Measurements from ENCODE around the gene PLA2G6. TPM values are rescaled to one million over a fixed set of nuclear protein-coding genes. Genes with fewer than 3 reads are reported as not detected.

The PLA2G6 gene
- total RNA-seq, 1 donor from 2014 or later = 36.0 TPM

DNA sequence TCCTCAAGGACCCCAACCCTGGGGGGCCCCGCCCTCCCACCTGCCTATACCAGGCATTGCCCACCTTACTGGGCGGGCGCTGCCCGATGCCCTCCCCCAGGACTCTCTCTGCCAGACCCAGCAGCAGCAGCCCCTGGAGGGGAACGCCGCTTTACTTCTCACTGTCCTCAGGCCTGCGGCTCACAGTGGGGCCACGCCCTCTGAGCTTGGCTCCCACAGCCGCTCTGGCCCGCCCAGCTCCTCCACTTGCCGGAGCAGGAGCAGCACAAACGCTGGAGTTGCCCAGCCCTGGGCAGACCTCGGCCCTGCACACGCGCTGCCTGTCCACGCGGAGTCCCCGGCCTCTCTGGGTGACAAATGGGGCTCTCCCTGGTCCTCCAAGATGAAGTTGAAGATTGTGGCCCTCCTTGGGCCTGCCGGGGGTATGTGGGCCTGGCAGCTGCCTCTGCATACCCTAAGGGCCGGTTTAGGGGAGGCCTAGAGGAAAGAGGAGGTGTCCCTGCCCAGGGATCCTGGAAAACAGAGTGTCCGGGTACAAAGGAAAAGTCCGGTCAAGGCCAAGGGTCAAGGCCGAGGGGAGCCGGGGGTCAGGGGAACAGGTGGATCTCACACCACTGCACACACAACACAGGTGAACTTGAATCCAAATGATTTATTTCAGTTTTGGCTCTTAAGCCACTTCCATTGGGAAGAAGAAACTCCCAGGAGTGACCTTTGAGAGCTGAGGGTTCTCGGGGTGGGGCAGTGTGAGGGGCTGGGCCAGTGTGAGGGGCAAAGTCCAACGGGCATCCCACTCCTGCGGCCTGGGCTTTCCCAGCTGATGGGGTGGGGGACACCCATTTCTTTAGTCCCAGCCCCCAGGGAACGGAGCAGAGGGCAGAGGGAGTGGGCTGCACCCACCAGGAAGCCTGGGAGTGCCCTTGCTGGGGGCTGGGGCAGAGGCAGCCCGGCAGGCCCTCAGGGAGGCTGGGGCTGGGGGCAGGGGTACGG lies 70.5 kb downstream of the PLA2G6 start:
- H3K36me3 Mint-ChIP-seq (ENCODE audit: low read depth) = peaks cover 3% of the 10 kb centered on the region
- H3K9me3 Mint-ChIP-seq = no peaks in the 10 kb centered on the region
- H3K4me1 Mint-ChIP-seq (ENCODE audit: low read depth) = no peaks in the 10 kb centered on the region
- no peaks in the 10 kb centered on the region for H3K27me3 Mint-ChIP-seq (ENCODE audit: low read depth)
- H3K4me3 Mint-ChIP-seq (ENCODE audit: low read depth) = no peak overlapping the region
- H3K27ac Mint-ChIP-seq = no peak overlapping the region
- intact Hi-C loops (cut with micrococcal nuclease) = no loop called here
- no peak for DNase-seq (ENCODE audit: low spot score)

DNA sequence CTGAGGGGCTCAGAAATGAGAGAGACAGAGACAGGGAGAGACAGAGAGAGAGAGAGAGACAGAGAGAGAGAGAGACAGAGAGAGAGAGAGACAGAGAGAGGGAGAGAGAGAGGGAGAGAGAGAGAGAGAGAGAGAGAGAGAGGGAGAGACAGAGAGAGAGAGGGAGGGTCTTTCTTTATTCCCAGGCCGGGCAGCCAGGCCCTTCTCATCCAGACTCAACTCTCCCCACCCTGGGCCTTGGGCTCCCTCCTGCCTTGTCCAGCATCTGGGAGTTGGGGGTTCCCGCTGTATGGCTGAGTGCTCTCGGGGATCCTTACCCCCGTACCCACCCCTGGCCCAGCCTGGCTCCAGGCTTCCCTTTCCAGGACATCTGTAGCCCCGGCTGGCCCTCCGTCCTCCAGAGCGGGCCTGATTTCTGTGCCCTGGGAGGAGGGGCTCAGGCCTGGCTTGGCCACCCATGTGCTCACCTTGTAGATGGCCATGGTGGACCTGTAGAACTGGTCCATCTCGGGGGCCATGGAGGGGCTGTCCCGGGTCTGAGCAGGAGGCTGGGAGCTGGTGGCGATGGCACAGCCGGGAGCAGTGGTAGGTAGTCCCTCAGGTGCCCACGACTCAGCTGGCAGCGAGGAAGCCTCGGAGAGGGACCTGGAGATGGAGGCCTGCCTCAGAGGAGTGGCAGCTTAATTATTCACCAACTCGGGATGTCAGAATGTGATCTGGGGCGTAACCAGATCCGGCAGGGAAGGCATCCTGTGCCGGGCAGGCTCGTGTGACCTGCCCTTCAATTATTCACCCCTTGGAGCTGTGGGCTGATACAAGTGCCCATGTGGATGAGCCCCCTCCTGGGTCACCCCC lies 71.4 kb downstream of the PLA2G6 start, which contains the start of gene BAIAP2L2:
Gene BAIAP2L2 (minus strand): TSS at position 677 of the 855 bp plus-strand sequence. CDS start 159 bp downstream, at position 518.
- Mint-ChIP-seq H3K4me3 (ENCODE audit: low read depth) (no peak within 1 kb of the TSS), H3K27ac (no peak within 1 kb of the TSS), H3K9me3 (no peaks in the 10 kb centered on the region), H3K4me1 (ENCODE audit: low read depth) (no peaks in the 10 kb centered on the region), H3K36me3 (ENCODE audit: low read depth) (peaks cover 3% of the 10 kb centered on the region), H3K27me3 (ENCODE audit: low read depth) (no peaks in the 10 kb centered on the region)
- intact Hi-C loops (cut with micrococcal nuclease) = no loop called here
- DNase-seq (ENCODE audit: low spot score) = no peak

DNA sequence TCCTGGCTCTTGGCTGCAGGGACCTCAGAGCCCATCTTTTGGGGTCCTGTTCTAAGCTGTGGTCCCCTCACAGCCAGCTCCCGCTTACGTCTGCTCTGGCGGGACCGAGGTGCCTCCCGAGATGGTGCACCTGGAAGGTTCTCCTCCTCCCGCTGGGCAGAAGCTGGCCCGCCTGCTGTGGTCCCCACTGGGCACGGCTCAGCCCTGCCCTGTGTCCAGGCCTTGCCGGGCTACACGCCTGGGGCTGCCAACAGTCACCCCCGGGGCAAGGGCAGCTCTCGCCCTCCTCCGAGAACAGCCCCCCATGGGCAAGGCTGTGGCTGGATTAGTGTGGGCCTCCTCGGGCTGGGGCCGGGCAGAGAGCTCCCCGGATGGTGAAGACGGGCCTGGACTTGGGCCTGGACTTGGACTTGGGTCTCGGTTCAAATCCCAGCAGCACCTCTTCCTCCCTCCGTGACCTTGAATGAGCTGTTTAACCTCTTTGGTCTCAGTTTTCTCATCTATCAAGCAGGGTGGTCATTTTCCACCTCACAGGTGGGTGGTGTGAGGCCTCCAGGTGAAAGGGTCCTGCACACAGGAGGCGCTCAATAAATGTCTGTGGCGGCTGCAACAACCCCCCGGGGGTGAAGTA lies 72.1 kb downstream of the PLA2G6 start:
- intact Hi-C loops (cut with micrococcal nuclease) = loop anchor here (10.0 kb wide), 1 partner anchor 245 kb away; no protein-coding TSS in a partner anchor
- no peaks in the 10 kb centered on the region for H3K27me3 Mint-ChIP-seq (ENCODE audit: low read depth)
- peaks cover 4% of the 10 kb centered on the region for H3K4me1 Mint-ChIP-seq (ENCODE audit: low read depth)
- no peak for DNase-seq (ENCODE audit: low spot score)
- H3K9me3 Mint-ChIP-seq = no peaks in the 10 kb centered on the region
- no peak overlapping the region for H3K27ac Mint-ChIP-seq
- H3K4me3 Mint-ChIP-seq (ENCODE audit: low read depth) = no peak overlapping the region
- H3K36me3 Mint-ChIP-seq (ENCODE audit: low read depth) = peaks cover 2% of the 10 kb centered on the region

DNA sequence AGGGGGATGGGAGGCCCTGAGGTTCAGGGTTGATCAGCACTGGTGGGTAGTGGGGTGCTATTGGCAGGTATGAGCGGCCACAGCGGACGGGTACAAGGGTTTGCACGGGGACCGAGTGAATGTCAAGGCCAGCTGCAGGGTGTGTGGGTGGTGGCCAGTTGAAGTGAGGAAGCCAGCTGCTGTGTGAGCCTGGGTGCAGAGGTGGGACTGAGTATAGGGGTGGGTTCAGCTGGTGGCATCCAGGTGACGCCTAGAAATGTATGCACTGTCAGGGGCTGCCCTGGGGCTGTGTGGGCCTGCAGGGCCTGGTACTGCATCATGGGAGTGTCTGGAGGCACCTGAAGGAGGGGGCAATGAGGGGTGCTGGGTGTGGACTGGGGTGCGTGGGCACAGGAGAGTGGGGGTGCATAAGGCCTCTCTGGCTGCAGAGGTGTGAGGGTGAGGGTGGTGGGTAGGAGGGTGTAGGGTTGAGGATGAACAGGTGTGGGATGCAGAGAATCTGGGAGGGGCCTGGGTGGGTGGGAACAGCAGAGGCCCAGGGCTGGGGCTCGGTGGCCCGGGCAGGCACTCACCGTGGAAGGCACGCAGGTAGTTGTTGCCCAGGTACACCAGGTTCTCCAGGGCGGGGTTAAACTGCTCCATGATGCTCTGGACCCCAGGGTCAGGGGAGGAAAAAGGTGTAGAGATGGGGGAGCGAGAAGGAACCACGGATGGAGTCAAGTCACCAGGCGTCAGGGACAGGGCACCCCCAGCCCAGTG lies 72.9 kb downstream of the PLA2G6 start:
- intact Hi-C loops (cut with micrococcal nuclease) = loop anchor here (10.0 kb wide), 1 partner anchor 246 kb away; no protein-coding TSS in a partner anchor
- H3K4me3 Mint-ChIP-seq (ENCODE audit: low read depth) = no peak overlapping the region
- H3K27ac Mint-ChIP-seq = no peak overlapping the region

DNA sequence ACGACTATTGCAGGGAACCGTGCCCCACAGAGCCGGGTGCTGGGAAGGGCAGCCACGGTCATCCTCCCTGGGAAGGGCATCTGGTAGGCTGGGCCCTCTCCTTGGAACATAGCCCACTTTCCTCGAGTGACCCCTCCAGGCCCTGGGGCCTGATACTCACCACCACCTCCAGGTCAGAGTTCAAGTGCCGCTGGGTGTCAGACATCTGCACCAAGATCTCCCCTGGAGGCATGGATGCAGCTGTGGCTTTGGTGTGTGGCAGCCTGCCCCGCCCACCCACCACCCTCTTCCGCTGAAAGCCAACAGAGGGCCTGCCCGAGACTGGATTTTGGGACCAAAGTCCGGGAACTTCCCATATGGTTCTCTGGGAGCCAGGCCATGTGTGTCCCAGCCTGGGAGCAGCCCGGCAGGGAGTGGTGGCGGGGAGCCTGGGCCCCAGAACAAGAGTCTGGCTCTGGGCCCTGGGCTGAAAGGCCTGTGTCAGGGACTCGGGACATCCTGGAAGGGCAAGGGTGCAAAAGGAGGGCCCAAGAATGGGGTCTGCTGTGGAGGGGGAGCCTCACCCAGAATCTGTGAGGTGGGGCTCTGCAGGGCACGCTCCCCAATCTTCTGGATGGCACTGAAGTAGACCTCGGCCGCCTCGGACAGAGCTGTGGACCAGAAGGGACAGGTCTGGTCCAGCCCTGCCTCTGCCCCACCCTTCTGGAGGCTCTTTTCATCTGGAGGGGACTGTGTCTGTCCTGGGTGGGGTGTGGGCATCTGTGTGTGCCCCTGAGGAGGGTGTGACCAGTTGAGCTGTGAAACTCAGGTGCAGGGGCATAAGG lies 73.7 kb downstream of the PLA2G6 start:
- intact Hi-C loops (cut with micrococcal nuclease) = loop anchor here (10.0 kb wide), 1 partner anchor 247 kb away; no protein-coding TSS in a partner anchor
- peaks cover 7% of the 10 kb centered on the region for H3K4me1 Mint-ChIP-seq (ENCODE audit: low read depth)
- H3K4me3 Mint-ChIP-seq (ENCODE audit: low read depth) = no peak overlapping the region
- no peaks in the 10 kb centered on the region for H3K9me3 Mint-ChIP-seq
- no peaks in the 10 kb centered on the region for H3K36me3 Mint-ChIP-seq (ENCODE audit: low read depth)
- H3K27ac Mint-ChIP-seq = no peak overlapping the region
- DNase-seq (ENCODE audit: low spot score) = no peak
- H3K27me3 Mint-ChIP-seq (ENCODE audit: low read depth) = peaks cover 3% of the 10 kb centered on the region

More for the DNA sequence above, 72.9 kb downstream of the PLA2G6 start:
- no peak for DNase-seq (ENCODE audit: low spot score)
- Mint-ChIP-seq H3K9me3 (no peaks in the 10 kb centered on the region), H3K4me1 (ENCODE audit: low read depth) (peaks cover 7% of the 10 kb centered on the region), H3K36me3 (ENCODE audit: low read depth) (no peaks in the 10 kb centered on the region), H3K27me3 (ENCODE audit: low read depth) (no peaks in the 10 kb centered on the region)

DNA sequence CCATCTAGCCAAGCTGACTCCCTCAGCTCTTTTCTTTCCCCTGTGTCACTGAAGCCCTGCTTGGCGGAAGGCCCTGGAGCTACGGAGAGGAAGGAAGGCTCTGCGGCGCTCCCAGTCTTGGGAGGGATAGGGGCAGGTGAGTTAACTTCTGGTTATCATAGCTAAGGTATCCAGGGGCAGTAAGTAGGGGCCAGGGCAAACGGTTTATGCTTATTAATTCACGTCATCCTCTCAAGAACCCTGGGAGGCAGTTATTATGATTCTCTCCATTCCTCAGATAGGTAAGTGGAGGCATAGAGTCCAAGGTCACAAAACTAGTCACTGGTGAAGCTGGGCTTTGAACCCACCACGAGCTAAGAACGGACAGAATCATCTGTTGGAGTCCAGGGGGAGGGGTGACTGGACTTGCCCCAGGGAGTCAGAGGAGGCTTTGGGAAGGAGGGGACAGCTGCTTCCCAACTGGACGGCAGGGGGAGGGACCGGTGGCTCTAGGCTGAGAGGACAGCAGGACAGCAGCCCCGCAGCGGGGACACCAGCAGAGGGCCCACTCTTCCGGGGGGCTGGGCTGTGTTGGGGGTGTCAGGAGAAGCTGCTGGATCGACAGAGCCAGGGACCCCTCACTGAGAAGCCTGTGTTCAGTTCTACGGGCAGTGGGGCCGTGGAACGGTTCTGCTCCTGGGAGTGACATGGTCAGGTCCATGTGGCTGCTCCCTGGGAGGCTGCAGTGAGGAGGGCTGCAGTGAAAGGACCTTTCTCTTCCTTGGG lies 74.6 kb downstream of the PLA2G6 start:
- Mint-ChIP-seq H3K27me3 (ENCODE audit: low read depth) (peaks cover 3% of the 10 kb centered on the region), H3K4me1 (ENCODE audit: low read depth) (peaks cover 7% of the 10 kb centered on the region), H3K36me3 (ENCODE audit: low read depth) (no peaks in the 10 kb centered on the region), H3K27ac (no peak overlapping the region), H3K4me3 (ENCODE audit: low read depth) (no peak overlapping the region), H3K9me3 (no peaks in the 10 kb centered on the region)
- intact Hi-C loops (cut with micrococcal nuclease) = loop anchor here (10.0 kb wide), 1 partner anchor 248 kb away; no protein-coding TSS in a partner anchor
- DNase-seq (ENCODE audit: low spot score) = no peak

DNA sequence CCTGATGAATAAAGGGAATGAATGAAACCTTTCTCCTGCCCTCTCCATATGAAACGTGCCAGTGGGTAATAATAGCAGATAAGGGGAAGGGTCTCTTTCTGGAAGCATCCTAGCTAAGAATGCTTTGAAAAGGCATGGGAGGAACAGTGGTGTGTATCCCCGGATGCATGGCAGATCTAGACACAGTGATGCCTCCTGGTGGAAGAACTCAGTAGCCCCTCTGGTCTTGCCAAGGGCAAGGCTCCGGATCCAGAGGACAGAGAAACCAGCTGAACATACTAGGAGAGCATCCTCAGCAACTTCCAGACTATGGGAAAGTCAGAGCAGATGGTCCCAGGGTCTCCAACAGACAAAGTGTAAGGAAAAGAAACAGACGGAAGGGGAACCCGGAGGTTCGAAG lies 77.5 kb downstream of the PLA2G6 start:
- Mint-ChIP-seq H3K9me3 (no peaks in the 10 kb centered on the region), H3K4me3 (ENCODE audit: low read depth) (no peak overlapping the region), H3K27ac (no peak overlapping the region), H3K36me3 (ENCODE audit: low read depth) (no peaks in the 10 kb centered on the region), H3K27me3 (ENCODE audit: low read depth) (peaks cover 3% of the 10 kb centered on the region), H3K4me1 (ENCODE audit: low read depth) (peaks cover 7% of the 10 kb centered on the region)
- no peak for DNase-seq (ENCODE audit: low spot score)
- intact Hi-C loops (cut with micrococcal nuclease) = loop anchor here (10.0 kb wide), 1 partner anchor 251 kb away; no protein-coding TSS in a partner anchor

DNA sequence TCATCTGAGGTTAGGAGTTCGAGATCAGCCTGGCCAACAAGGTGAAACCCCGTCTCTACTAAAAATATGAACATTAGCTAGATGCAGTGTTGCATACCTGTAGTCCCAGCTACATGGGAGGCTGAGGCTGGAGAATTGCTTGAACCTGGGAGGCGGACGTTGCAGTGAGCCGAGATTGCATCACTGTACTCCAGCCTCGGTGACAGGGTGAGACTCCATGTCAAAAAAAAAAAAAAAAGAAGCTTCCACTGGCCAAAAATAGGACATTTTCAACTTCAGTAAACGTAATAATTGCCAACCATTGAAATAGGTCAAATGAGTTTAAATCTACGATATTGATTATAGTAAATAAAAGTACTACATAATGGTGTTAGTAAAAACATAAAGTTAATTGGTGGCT lies 78.0 kb downstream of the PLA2G6 start:
- Mint-ChIP-seq H3K27ac (no peak overlapping the region), H3K27me3 (ENCODE audit: low read depth) (peaks cover 3% of the 10 kb centered on the region), H3K9me3 (no peaks in the 10 kb centered on the region), H3K36me3 (ENCODE audit: low read depth) (no peaks in the 10 kb centered on the region), H3K4me3 (ENCODE audit: low read depth) (no peak overlapping the region), H3K4me1 (ENCODE audit: low read depth) (peaks cover 7% of the 10 kb centered on the region)
- intact Hi-C loops (cut with micrococcal nuclease) = loop anchor here (10.0 kb wide), 1 partner anchor 251 kb away; no protein-coding TSS in a partner anchor
- no peak for DNase-seq (ENCODE audit: low spot score)

DNA sequence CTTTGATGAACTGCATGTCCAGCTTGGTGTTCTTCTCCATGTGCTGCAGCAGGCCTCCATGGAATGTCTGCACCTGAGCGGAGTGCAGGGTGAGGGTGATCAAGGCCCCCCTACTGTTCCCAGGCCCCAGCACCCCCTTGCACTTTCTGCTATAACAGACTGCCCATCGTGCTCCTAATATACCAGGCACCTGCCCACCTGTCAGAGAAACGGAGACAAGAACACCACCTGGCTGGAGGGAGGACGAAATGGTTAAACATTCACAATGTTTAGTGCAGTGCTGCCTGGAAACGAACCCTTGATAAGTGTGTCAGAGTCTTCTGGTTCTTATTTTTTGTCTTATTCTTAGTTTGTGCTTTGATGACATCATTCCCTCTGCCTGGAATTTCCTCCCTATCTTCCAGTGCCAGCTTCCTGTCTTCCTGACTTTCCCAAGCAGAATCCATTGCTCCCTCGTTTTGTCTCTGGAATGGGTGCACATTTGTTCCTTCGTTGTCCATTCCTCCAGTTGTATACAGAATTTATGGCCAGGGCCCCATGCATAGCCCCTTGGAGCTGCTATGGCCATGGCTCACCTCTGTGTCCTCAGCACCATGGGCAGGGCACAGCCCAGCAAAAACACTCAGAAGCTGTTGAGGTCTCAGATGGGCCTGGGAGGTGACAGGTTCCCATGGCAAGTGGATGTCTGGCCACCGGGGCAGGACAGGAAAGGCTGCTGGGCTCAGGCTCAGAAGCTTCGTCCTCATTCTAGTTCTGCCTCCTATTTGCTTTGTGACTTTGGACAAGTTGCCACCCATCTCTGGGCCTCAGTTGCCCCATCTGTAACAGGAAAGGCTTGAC lies 83.0 kb downstream of the PLA2G6 start:
- DNase-seq (ENCODE audit: low spot score) = no peak
- H3K9me3 Mint-ChIP-seq = no peaks in the 10 kb centered on the region
- intact Hi-C loops (cut with micrococcal nuclease) = no loop called here
- H3K4me3 Mint-ChIP-seq (ENCODE audit: low read depth) = no peak overlapping the region
- no peaks in the 10 kb centered on the region for H3K4me1 Mint-ChIP-seq (ENCODE audit: low read depth)
- H3K27me3 Mint-ChIP-seq (ENCODE audit: low read depth) = peaks cover 3% of the 10 kb centered on the region
- no peak overlapping the region for H3K27ac Mint-ChIP-seq
- no peaks in the 10 kb centered on the region for H3K36me3 Mint-ChIP-seq (ENCODE audit: low read depth)
